Osteocyte (in vitro differentiated cells): Measurements from ENCODE around the gene BDNF. TPM values are rescaled to one million over a fixed set of nuclear protein-coding genes. Genes with fewer than 3 reads are reported as not detected.

Experiments used
- DNase-seq: peaks from one replicate; pipeline ENCODE4 v3.0.0; 2021; ENCODE audit warnings: mixed read lengths; ENCODE audit not compliant: unreplicated experiment; ENCODE audit errors: extremely low spot score
- H3K27ac Mint-ChIP-seq: one replicate; pipeline ENCODE4 v1.8.0; 2021; ENCODE audit warnings: mild to moderate bottlenecking, mixed read lengths; ENCODE audit not compliant: unreplicated experiment
- H3K27me3 Mint-ChIP-seq: one replicate; pipeline ENCODE4 v1.8.0; 2021; ENCODE audit warnings: mixed read lengths; ENCODE audit not compliant: unreplicated experiment
- H3K36me3 Mint-ChIP-seq: one replicate; pipeline ENCODE4 v1.8.0; 2021; ENCODE audit warnings: mixed read lengths; ENCODE audit not compliant: unreplicated experiment
- H3K4me1 Mint-ChIP-seq: one replicate; pipeline ENCODE4 v1.8.0; 2021; ENCODE audit warnings: mixed read lengths; ENCODE audit not compliant: unreplicated experiment
- H3K4me3 Mint-ChIP-seq: one replicate; pipeline ENCODE4 v1.8.0; 2021; ENCODE audit warnings: mild to moderate bottlenecking, moderate library complexity, mixed read lengths; ENCODE audit not compliant: unreplicated experiment
- H3K9me3 Mint-ChIP-seq: one replicate; pipeline ENCODE4 v1.8.0; 2021; ENCODE audit warnings: mixed read lengths; ENCODE audit not compliant: unreplicated experiment
- total RNA-seq: library from RNA; stranded (reverse); gene quantifications from 2 replicates; pipeline ENCODE4 v1.2.1, GENCODE V29; 2021
- TF ChIP-seq, protein P1 (sequence below): fragments of 200-600 bp; sonication (generic); IDR thresholded peaks from 2 replicates; pipeline ENCODE4 v1.5.0; 2021; ENCODE audit warnings: antibody characterized with exemption, mild to moderate bottlenecking, moderate library complexity

BDNF gene
- total RNA-seq, 1 donor from 2014 or later: 4.9 TPM

DNA sequence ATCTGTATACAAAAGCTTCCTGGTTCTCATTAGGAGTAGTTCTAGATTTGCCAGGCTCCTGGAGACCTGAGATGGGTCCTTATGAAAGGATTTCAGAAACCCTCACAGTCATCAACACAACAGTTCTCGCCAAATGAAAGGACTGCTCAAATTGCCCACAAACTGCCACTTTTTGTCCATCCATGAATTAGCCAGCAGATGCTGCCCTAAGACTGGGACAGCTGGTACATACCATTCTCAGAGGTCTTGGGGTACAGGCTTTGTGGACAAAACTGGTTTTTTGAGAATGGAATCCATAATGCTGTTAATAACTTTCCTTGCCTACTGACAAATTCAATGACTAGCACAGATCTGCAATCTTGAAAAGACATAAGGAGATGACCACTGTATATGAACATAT, 23.4 kb upstream of the BDNF start:
- TF ChIP-seq, protein P1, sequence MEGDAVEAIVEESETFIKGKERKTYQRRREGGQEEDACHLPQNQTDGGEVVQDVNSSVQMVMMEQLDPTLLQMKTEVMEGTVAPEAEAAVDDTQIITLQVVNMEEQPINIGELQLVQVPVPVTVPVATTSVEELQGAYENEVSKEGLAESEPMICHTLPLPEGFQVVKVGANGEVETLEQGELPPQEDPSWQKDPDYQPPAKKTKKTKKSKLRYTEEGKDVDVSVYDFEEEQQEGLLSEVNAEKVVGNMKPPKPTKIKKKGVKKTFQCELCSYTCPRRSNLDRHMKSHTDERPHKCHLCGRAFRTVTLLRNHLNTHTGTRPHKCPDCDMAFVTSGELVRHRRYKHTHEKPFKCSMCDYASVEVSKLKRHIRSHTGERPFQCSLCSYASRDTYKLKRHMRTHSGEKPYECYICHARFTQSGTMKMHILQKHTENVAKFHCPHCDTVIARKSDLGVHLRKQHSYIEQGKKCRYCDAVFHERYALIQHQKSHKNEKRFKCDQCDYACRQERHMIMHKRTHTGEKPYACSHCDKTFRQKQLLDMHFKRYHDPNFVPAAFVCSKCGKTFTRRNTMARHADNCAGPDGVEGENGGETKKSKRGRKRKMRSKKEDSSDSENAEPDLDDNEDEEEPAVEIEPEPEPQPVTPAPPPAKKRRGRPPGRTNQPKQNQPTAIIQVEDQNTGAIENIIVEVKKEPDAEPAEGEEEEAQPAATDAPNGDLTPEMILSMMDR: no peak
- Mint-ChIP-seq H3K9me3 (no peaks in the 10 kb centered on the region), H3K36me3 (no peaks in the 10 kb centered on the region), H3K4me3 (peak overlapping the region; percentile 85), H3K27me3 (peaks cover 57% of the 10 kb centered on the region), H3K4me1 (peaks cover 31% of the 10 kb centered on the region), H3K27ac (no peak overlapping the region)
- no peak for DNase-seq

DNA sequence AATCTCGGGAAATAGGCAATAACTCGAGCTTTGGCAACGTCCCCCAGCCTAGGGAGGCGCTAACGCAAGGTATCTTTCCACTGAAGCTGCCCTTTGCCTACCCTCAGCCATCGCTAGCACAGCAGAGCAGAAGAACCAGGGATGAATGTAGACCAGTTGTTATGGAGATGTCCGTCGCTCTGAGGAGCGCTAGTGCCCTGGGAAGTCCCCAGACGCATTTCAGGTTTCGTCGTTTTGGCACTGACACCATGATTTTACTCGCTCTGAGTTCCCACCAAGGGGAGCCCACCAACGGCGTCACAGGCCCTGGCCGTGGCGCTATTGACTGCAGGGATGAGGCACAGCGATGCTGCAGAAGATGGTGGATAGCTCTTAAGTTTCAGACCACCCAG, 22.7 kb upstream of the BDNF start:
- DNase-seq: no peak
- TF ChIP-seq, protein P1: peak; percentile 22

DNA sequence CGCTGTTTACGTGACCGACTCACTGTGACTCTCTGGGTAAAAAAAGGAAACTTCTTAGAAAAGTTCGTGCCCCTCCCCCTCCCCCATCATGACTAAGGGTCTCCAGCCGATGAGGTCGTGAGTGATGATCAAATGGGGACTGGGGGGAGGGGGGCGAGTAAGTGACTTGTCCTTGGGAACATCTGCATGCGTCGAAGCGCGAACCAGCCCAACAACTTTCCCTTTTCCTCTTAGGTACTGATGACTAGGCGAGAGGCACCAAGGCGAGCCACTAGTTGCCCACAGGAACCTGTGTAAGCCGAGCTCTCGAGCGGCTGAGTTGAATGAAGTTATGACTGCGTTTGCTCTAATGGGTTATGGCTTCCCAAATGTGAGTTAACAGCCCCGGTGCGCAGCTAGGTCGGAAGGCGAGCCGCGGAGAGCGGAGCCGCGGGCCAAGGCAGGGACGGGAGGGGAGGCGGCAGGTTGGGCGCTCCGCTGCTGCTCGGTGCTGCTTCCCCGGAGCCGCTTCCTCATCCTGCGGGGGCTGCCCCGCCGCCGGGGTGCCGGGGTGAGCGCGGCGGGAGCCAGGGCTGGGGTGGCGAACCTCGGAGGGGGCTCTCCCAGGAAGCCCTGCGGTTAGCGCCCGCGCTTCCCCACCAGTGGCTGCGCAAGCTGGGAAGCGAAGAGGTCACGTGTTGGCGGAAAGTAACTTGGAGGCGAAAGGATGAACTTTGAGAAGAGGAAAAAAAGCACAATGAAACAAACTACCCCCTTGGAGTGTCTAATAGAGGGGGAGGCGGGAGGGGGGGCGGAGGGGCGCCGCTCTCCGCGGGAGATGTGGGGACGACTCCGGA, 22.1 kb upstream of the BDNF start:
- peak overlapping the region; percentile 54 for H3K27ac Mint-ChIP-seq
- peaks cover 38% of the 10 kb centered on the region for H3K4me1 Mint-ChIP-seq
- no peak for DNase-seq
- peaks cover 57% of the 10 kb centered on the region for H3K27me3 Mint-ChIP-seq
- no peaks in the 10 kb centered on the region for H3K9me3 Mint-ChIP-seq
- H3K4me3 Mint-ChIP-seq: peak overlapping the region; percentile 85
- TF ChIP-seq, protein P1: no peak
- no peaks in the 10 kb centered on the region for H3K36me3 Mint-ChIP-seq

More for the DNA sequence above, 22.7 kb upstream of the BDNF start:
- Mint-ChIP-seq H3K4me1 (peaks cover 32% of the 10 kb centered on the region), H3K27me3 (peaks cover 57% of the 10 kb centered on the region), H3K27ac (no peak overlapping the region), H3K9me3 (no peaks in the 10 kb centered on the region), H3K4me3 (peak overlapping the region; percentile 85), H3K36me3 (no peaks in the 10 kb centered on the region)

DNA sequence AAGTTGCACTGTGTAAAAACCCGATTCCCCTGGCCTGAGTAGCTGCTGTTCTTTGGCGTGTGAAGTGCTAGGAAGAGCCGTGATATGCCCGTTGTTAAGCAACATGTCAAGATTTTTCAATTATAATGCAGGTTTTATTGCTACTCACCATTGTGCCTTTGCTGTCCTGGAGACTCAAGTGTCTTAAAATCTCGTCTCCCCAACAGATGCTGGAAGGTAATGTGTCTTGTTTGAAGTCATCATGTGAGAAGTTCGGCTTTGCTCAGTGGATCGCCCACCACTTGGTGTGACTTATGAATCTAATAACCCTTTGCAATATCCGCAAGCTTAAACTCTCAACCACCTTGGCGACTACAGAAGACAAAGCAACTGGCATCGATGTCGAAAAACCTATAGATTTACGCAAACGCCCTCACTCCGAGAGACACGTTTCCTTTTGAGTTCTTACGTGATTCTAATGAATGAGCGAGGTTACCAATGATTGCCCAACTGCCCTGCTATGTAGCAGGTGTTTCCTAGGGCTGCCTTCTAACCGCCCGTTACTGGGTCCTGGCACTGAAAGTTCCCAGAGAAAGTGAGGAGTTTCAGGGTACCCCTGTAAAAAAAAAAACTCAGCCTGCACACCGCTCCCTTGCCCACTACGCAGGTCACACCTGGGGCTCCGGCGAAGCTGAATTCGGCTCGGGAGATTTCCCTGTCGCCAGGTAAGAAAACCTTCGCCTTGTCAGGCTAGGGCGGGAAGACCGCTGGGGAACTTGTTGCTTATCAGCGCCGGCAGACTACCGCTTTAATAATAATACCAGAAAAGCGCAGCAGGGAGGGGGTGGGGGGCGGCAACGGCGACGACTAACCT, 21.2 kb upstream of the BDNF start:
- H3K27me3 Mint-ChIP-seq: peaks cover 50% of the 10 kb centered on the region
- H3K9me3 Mint-ChIP-seq: no peaks in the 10 kb centered on the region
- no peak overlapping the region for H3K27ac Mint-ChIP-seq
- TF ChIP-seq, protein P1: no peak
- DNase-seq: no peak
- no peaks in the 10 kb centered on the region for H3K36me3 Mint-ChIP-seq
- H3K4me3 Mint-ChIP-seq: peak overlapping the region; percentile 85
- H3K4me1 Mint-ChIP-seq: peaks cover 40% of the 10 kb centered on the region
